GM18499 (cell line): ENCODE measurements around the gene CAMTA1.

ENCODE experiments used
- ATAC-seq: cut with Tn5 transposase; IDR thresholded peaks from one replicate; pipeline ENCODE4 v1.9.1; 2021; ENCODE audit warnings: moderate number of reproducible peaks; ENCODE audit not compliant: insufficient read depth, unreplicated experiment

CAMTA1 gene

DNA sequence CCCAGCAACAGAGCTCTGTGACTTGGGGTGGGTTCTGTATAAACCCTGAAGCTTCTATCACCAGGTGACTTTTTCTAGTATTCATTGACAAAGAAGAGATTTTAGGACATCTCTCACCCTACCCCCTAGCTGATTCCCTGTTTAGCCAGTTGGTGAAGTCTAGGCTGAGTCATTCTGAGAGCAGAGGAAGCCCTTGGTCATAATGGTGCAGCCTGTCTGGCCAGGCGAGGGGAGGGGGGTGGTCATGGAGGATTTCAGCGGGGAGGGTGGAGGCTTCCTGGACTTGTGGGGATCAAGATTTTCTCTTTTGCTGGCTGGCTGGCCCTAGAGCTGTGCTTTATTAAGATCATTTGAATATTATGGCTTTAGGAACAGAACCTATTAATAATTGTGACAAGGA, 262.6 kb downstream of the CAMTA1 start:
- no peak for ATAC-seq

DNA sequence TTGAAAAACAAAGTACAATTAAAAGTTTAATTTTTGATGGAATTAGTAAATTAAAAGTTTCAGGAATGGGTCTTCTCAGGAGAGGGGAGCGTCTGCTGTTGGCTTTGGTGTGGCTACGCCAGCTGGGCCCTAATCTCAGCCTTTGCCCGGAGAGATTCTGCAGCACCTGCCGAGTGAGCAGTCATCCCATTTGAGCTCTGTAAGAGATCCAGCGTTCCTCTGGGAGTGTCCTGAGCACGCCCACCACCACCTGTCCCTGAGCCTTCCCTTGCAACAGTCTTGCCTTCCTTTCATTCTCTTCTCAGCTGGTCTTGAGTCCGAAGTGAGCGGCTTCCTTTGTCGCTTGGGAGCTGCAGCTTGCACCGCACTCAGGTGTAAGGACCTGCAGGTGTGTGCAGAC, 263.1 kb downstream of the CAMTA1 start:
- ATAC-seq = no peak

DNA sequence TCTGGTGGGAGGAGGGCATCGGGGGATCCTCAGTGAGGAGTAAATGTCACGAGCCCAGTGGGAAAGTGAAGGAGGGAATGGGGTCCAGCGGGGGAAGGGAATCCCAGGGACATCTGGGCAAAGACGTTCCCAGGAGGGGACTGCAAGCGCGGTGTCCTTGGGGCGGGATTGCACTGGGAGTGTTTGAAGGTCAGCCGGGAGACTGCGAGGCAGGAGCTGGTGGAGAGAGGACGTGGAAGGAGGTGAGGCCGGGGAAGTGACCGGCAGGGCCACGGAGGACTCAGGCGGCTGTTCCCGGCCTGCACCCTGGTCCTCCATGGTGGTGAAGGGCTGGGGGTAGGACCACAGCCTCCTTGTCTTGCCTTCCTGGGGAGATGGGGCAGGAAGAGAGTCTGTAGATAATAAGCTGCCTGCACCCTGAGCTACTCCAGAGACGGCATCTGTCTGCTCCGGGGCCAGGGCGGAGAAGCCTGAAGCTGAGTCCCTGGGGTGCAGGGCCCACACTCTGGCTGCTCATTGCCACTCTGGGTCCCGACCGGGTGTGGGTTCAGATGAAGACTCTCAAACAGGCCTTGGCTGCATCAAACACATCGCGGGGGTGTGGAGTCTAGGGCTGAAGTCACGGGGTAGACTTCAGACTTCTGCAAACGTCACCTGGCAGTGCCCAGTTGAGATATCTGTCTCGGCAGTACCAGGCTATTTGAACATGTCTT, 264.8 kb downstream of the CAMTA1 start:
- no peak for ATAC-seq

DNA sequence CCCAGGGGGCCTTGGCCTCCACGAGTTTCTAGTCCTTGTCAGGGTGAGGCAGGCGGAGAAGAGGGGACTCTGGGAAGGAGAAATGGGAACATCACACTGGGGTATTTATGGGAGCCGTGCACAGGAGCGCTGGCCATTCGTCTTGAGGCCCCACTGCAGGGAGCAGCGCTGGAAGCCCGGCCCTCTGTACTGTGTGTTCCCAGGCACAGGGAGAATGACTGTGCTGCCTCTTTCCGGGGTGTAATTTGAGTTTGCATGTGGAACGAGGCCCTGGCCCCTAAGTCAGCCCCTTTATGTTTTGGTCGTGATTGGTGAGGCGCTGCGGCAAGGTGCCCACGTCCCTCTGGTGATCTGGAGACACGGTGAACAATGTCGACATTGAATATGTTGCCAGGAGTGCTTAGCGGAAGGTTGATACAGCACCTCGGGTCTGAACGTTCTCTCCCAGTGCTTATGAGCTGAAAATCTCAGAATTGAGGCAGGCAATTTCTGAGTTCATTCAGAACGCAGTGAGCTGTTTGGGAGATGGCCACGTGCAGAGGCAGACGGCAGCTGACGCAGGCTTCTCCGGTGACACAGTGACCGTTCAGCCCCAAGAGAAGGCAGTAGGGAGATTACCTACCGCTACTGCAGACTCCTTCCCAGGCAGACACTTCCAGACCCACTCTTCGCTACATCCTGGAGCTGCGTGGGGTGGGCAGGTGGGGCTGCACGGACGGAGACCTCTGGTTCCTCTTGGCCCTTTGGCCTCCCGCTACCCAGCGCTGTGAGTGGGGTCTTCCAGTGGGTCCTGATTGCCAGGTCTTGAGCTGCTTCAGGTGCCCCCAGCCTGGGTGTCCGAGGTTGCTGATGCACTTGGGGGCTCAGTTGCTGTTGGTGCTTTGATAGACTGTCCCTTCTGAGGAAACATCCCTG, 265.8 kb downstream of the CAMTA1 start:
- ATAC-seq = no peak

DNA sequence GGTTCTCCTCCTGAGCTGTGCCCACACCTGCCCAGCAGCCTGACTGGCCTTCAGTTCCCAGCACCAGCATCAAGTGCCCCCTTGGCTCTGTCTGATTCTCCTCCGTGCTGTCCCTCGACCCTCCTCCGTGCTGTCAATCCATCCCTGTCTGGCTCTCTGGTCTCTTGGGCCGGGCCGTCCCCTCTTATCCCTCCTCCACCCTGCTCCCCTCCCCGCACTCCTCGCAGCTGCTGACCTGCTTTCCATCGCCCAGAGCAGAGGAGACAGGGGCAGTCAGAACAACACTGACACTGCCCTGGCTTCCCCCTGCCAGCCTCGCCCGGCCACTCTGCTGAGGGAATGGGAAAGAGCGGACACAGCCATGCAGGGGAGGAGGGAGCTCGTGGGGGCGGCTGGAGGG, 267.4 kb downstream of the CAMTA1 start:
- no peak for ATAC-seq

DNA sequence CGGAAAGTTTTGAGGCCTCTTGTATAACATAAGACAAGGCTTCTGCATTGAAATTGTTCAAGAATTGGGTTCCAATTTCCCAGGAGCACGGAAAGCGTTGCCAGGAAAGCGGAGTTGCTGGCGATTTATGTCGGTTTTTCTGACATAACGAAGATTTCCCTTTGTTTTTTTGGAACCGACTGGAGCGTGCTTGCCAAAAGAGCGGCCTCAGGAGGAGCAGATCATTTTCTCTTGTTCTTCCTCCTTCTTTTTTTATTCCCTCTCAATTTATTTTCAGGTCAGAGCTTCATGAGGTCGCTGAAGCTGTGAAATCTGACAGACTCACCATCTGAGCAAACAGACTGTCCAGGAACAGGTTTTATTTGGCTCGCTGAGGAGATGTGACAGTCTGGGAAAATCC, 275.5 kb downstream of the CAMTA1 start:
- no peak for ATAC-seq

DNA sequence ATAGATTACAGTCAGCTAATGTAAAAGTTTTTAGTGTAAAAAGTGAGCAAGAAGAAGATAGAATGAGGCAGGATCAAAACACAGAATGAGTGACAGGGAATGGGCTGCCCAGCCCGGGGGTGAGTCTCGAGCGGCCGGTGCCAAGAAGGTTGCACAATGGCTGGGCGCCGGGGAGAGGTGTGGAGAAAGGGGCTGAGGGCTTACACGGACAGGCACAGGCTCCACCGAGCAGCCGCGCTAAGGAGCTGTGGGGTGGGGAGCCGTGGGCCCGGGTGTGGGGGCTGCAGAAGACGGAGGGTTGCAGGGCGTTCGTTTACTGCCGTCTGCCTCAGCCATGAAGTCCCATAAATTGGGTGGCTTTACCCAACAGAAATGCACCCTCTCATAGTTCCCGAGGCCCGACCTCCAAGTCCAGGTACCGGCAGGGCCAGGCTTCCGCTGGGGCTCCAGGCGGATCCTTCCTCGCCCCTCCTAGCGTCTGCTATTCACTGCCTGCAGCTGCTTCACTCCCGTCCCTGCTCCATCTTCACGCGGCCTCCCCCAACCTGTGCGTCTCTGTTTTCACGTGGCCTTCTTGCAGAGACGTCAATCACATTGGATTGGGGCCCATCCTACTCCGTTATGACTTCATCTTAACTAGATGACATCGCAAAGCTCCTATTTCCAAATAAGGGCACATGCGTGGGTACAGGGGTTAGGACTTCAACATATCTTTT, 277.2 kb downstream of the CAMTA1 start:
- no peak for ATAC-seq

DNA sequence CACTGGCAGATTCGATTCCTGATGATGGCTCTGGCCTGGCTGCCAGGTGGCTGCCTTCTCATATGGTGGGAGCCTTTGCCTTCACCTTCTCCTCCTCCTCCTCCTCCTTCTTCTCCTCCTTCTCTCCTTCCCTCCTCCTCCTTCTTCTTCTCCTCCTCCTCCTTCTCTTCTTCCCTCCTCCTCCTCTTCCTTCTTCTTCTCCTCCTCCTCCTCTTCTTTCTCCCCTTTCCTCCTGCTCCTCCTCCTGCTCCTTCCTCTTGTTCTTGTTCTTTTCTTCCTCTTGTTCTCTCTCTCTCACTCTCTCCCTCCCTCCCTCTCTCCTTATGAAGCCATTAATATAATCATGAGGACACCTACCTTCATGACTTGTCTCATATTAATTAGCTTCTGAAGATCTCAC, 278.7 kb downstream of the CAMTA1 start:
- ATAC-seq = no peak

DNA sequence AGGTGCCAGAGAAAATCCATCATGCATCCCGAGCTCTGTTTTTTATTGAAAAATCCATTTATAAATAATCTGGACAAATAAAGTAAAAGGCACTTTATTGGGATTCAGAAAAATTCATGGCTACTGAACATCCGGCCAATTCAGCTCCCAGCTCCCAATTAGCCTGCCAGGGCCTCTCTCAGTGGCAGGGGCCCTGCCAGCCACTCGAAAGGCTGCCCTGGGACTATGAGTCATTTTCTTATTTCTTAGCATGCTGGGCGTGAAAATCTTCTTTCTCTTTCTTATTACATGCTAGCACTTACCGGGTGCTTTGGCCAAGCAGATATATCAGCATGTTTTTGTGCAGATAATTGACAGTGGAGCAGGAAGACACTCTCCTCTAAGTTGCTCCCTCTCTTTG, 283.3 kb downstream of the CAMTA1 start:
- ATAC-seq = no peak

DNA sequence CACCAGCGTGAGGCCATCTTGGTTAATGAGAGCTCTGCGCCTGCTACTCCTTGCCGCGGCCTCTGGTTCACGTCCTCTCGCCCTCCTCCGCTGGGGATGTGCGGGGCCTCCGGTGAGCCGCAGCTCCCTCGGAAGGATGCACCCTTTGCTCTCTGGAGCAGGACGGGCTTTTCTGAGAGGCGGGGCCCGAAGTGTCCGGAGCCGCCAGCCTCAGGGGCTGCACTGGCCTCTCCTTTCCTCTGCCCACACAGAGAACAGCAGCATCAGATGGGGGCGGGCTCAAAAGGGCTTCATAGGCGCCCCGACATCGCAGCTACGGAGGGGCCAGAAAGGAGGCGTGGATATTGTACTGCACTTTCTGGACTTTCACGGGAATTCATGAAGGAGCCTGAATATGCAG, 284.7 kb downstream of the CAMTA1 start:
- ATAC-seq = no peak

DNA sequence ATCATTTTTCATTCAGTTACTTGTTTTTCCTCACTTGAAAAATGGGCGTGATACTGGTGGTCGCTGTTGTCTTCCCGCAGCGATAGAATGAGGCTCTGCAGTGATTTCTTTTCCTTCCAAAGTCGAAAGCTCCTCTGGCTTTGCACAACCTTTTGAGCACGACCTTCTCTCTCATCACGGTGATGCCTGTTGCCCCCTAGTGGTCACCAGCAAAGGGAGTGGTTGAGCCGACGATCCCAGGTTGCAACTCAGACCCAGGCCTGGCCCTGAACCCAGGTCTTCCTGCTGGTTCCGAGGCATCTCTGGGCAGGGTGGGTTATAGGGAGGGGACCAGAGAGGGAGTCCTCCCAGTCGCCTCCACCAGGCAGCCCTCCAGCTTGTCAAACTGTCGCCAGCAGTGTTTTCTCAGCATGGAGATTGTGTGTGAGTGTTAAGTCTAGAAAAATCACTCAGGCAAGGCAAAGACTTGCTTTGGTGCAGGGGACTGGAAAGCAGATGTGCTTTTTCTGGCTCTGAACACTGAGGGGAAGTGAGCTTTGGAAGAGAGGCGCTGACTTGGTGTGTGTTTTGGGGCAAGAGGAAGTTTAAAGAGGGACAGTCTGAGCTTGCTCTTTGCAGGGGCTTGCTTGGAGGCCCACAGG, 285.3 kb downstream of the CAMTA1 start:
- ATAC-seq = no peak

DNA sequence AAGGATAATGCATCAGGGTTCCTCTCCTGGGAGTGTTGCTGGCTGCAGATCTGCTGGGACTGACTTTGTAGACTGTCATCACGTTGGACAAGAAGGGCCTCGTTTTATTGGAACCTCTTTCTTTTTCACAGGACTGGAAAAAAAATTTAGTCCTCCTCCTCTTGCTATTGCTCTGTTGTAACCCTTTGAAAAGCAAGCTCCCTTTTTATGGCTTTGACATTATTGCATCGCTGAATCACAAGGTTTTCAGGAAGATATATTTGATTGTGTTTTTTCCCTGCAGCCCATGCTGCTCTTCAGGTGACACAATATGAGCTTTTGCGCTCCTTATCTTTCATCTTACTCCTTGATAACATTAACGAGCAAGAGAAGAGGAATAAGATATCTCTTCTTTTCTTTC, 290.9 kb downstream of the CAMTA1 start:
- no peak for ATAC-seq

DNA sequence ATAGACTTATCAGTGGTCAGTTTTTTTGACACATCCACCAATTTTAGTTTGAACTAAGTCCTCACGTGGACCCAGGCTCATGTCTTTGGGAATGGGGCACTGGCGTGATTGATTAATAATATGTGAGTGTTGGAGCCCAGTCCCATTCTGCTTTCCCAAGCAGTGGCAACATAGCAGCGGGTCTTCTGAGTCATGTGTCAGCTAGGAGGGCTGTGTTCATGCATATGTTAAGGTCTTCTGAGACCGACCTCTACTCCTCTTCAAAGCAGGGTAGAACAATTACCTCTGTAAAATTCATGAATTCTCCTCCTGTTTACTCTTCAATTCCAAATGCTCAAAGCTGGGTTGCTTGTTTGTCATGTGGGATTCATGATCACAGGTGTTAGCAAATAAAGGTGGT, 291.3 kb downstream of the CAMTA1 start:
- no peak for ATAC-seq

DNA sequence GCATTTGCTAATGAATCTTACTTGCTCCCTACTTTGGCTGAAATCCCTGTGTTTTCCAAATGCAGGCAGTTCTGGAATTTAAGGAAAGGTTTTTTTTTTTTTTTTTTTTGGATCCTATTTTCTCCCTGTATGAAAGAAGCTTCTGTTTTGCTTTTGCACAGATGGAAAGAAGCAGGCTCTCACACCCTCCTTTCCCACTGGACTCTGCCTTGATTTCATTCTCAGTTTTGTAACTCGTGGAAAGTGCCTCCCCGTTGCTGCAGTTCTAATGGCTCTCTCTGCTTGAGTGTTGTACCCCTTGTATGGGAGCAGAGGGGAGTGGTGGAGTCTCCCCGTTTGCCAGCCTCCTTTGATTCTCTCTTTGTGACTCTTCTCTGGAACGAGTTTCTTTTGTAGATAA, 291.9 kb downstream of the CAMTA1 start:
- ATAC-seq = no peak

DNA sequence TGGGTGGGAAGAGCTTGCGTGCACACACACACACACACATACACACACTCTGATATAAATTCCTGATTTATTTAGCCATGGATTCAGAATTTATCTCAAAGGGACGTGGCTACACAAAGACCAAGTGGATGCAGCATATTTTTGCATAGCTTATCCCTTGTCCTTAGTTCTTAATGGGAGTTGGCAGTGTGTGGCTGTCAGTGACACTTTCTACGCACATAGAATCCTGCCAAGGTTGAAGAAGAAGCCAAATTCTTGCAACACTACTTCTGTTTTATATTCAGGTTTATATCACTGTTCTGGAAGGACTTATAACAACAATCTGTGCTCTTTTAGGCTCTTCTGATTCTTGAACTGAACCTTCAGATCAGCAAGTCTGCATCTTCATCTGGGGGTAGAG, 292.7 kb downstream of the CAMTA1 start:
- ATAC-seq = no peak

DNA sequence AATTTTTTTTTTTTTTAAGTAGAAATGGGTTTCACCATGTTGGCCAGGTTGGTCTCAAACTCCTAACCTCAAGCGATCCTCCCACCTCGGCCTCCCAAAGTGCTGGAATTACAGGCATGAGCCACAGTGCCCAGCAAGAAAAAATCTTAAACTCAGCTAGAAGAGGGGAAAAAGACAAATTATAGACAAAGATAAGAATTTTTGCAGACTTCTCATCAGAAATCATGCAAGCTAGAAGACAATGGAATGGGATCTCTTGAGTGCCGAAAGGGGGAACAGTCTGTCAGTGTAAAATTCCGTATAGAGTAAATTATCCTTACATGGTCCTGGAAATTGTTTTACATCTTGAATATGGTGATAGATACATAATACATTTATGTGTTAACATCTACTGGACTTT, 294.4 kb downstream of the CAMTA1 start:
- ATAC-seq = no peak

DNA sequence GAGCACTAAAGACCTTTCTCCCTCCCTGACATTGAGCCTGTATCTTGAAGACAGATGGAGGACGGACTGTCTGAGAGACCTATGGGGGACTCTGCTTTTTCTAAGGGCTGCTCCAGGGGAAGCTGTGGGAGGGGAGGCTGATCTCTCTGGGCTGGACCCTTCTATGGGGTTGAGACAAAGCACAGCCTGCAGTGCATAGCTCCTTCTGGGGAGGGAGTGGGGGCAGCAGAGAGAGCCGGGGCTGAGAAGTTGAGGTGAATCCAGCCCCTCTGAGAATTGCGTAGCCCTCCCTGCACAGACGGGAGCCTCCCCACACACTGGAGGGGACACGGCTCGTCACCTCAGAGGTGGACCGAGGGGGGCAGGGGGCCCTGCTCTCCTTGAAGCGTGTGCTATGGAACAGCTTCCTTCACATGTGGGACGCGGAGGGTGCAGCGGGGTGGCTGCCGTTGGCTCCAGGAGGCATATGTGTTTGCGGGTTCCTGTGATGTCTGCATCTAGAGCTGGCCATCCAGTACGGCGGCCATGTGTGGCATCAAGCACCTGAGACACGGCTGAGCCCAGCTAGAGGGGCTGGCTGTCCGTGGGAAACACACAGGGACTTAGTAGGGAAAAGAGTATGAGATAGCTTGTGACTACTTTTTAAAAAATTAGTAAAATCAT, 299.1 kb downstream of the CAMTA1 start:
- ATAC-seq = no peak

DNA sequence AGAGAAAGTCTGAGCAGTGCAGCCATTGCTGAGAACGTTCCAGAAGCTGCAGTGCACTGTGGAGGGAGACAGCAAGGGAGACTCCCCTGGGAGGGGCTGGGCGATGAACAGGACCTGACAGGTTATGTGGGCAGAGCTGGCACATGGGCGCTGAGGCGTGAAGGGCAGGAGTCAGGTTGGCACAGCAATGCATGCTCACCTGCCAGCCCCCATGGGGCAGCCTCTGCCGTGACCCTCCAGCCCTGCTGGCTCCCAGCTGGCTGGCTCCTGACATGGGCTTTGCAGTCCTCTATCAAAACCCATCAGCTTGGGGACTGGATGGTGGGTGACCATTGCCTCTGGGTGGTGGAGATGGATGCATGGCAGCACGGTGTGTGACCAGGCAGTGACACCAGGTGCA, 300.3 kb downstream of the CAMTA1 start:
- no peak for ATAC-seq

DNA sequence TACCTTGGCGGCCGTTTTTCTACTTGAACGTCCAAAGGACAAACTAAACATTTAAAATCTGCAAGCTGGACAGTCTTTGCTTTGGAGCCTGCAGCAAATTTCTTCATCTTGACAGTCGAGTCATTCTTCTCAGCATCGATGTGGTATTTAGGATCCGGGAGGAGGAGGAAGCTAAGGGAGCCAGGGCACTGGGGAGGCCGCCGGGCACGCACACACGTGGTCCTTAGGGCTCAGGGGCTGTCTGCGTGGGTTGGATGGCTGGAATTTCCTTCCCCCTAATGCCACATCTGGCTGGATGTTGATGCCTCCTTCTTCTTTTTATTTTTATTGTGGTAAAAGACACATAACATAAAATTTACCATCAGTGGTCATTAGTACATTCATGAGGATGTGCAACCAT, 300.9 kb downstream of the CAMTA1 start:
- no peak for ATAC-seq

DNA sequence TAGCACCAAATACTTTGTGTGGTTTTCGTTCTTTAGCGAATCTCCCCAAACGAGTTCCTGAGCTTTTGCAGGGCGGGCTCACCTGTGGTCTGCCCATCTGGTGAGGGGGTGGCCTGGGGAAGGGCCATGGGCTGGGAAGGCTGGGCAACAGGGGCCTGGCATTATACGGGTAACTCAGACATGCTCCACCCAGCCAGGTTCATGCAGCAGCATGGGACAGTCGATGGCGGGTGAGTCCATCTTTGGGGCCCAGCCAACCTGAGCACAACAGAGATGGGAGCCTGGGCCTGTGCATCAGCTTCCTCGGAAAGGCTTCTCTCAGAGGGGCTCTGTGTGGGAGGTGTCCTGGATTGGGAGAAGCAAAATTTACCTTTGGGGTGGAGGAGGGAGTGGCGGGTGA, 302.6 kb downstream of the CAMTA1 start:
- ATAC-seq = no peak
